Measurements from ENCODE around the gene DCN.

GRCh38 chr12:91178139-91178561, 4.5 kb downstream of the DCN start:
- peak; percentile 56 for TF ChIP-seq CTCF (IDR thresholded peaks at IDR 0.05; ENCODE audit: borderline replicate concordance, extremely low read depth, low read length, poor library complexity, severe bottlenecking)
- TF ChIP-seq EZH2 (IDR thresholded peaks at IDR 0.05; ENCODE audit: borderline replicate concordance, low read depth, low read length, severe bottlenecking) = no peak
